Measurements from ENCODE around the gene FBXL7. TPM values are rescaled to one million over a fixed set of nuclear protein-coding genes. Genes with fewer than 3 reads are reported as not detected.

The FBXL7 gene
- total and polyA plus RNA-seq, 2 donors (not counting 3 experiments of a cell fraction or from before 2014, with no cell fraction given) = 23.5 to 32.2 TPM

DNA sequence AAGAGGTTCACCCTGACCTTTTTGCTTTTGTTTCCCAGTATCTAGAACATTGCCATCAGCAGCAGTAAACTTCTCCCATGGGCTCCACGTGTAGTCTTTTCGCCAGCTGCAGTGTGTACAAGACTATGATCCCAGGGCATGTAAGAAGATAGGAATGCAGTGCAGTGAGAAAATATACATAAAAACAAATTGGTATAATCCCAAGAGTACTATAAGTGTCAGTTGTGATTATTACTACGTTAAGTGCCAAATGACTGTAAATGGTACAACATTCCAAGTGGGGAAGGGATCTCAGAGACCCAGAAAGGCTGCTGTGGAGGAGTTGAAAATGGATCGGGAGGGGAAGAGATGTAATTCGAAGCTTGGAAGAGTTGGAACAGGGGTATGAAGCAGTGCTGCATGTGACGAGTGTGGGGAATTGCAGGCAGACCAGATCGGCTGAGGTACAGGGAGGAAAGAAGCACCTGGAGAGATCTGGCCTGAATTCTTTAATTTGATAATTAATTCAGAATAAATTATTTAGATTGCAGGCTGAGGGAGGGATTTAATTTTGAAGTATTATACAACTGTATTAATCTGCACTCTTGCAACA, 95.1 kb downstream of the FBXL7 start:
- BruUV-seq (replicated peaks) = no TSS peak
- intact Hi-C loops (cut with micrococcal nuclease) (loop anchor here (5.0 kb wide), 1 partner anchor 93 kb away; the partner anchor contains the start of gene FBXL7), dilution Hi-C loops (cut with MboI; ENCODE audit: extremely low pct_ligation_motif_present, low sequenced_read_pairs) (no loop called here)
- no peaks in the 10 kb centered on the region for H4K20me1 ChIP-seq (replicated peaks; ENCODE audit: control insufficient read depth, extremely low read depth, insufficient read depth, low read length)
- H3K9me1 ChIP-seq (replicated peaks; ENCODE audit: control insufficient read depth, extremely low read depth, insufficient read depth, low read length) = no peaks in the 10 kb centered on the region
- no peak overlapping the region for H3K9ac ChIP-seq (replicated peaks; ENCODE audit: extremely low read depth, insufficient read depth, low read length)
- no peak overlapping the region for H3K27ac ChIP-seq (ENCODE audit: insufficient read depth, low read depth, low read length)
- no peaks in the 10 kb centered on the region for H3K27me3 ChIP-seq (ENCODE audit: control insufficient read depth in 2 of 2, insufficient read depth in 2 of 2, low read length in 2 of 2)
- H3K4me3 ChIP-seq (replicated peaks in 1 of 3; ENCODE audit: insufficient read depth in 1 of 3, low read depth in 1 of 3, low read length in 3 of 3) = no peak overlapping the region
- FAIRE-seq (no peak), DNase-seq (ENCODE audit: low read depth, low spot score) (no peak)
- H3K4me1 ChIP-seq (ENCODE audit: control insufficient read depth, extremely low read depth, insufficient read depth, low read length) = peaks cover 4% of the 10 kb centered on the region
- H3K9me3 ChIP-seq (replicated peaks; ENCODE audit: control insufficient read depth, insufficient read depth, low read length) = no peaks in the 10 kb centered on the region
- no peaks in the 10 kb centered on the region for H3K36me3 ChIP-seq (ENCODE audit: control insufficient read depth in 2 of 2, extremely low read depth in 1 of 2, insufficient read depth in 2 of 2, low read length in 2 of 2)
- TF ChIP-seq GATA2 (IDR thresholded peaks at IDR 0.05; ENCODE audit: insufficient read depth, insufficient read length, low read depth, low read length) (no peak), FOS (IDR thresholded peaks at IDR 0.05; ENCODE audit: borderline replicate concordance, insufficient read depth, low read length) (no peak), POLR2A (IDR thresholded peaks at IDR 0.05; ENCODE audit: low read depth, low read length) (no peak), MYC (IDR thresholded peaks at IDR 0.05; ENCODE audit: low read depth, low read length) (no peak), POLR2AphosphoS5 (IDR thresholded peaks at IDR 0.05; ENCODE audit: insufficient read depth, low read depth, low read length) (no peak), EZH2 (IDR thresholded peaks at IDR 0.05; ENCODE audit: borderline replicate concordance, low read depth, low read length, severe bottlenecking) (no peak), JUN (IDR thresholded peaks at IDR 0.05; ENCODE audit: borderline replicate concordance, insufficient read depth, insufficient read length, low read depth) (no peak)
- TF ChIP-seq, protein P1, sequence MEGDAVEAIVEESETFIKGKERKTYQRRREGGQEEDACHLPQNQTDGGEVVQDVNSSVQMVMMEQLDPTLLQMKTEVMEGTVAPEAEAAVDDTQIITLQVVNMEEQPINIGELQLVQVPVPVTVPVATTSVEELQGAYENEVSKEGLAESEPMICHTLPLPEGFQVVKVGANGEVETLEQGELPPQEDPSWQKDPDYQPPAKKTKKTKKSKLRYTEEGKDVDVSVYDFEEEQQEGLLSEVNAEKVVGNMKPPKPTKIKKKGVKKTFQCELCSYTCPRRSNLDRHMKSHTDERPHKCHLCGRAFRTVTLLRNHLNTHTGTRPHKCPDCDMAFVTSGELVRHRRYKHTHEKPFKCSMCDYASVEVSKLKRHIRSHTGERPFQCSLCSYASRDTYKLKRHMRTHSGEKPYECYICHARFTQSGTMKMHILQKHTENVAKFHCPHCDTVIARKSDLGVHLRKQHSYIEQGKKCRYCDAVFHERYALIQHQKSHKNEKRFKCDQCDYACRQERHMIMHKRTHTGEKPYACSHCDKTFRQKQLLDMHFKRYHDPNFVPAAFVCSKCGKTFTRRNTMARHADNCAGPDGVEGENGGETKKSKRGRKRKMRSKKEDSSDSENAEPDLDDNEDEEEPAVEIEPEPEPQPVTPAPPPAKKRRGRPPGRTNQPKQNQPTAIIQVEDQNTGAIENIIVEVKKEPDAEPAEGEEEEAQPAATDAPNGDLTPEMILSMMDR (IDR thresholded peaks at IDR 0.05; ENCODE audit: extremely low read depth in 1 of 2, insufficient read depth in 1 of 2, low read depth in 1 of 2, low read length in 2 of 2) = no peak
- TF ChIP-seq, protein P2, sequence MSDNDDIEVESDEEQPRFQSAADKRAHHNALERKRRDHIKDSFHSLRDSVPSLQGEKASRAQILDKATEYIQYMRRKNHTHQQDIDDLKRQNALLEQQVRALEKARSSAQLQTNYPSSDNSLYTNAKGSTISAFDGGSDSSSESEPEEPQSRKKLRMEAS (IDR thresholded peaks at IDR 0.05; ENCODE audit: insufficient read depth, insufficient read length) = no peak
- no peak overlapping the region for H2AFZ ChIP-seq (ENCODE audit: low read depth, low read length)
- ChIA-PET CTCF (interaction anchor here (1.1 kb wide), 1 partner anchor 18 kb away, joined by 3 read pairs; no protein-coding TSS in a partner anchor), POLR2A (no interaction called here)
- H3K4me2 ChIP-seq (ENCODE audit: insufficient read depth, low read length) = no peak overlapping the region
- H3K79me2 ChIP-seq (ENCODE audit: control insufficient read depth, insufficient read depth, low read length) = peaks cover 3% of the 10 kb centered on the region

Measured in endothelial cell of umbilical vein (primary cell).